LNCAP (cell line): ENCODE data around the gene HPD.

Experiments used
- CTCF ChIP-seq: fragments of 450-650 bp; IDR thresholded peaks from 2 replicates; pipeline ENCODE4 v1.5.1; 2017; ENCODE audit warnings: mild to moderate bottlenecking

The HPD gene

GRCh38 chr12:121813951-121814350 is 44.7 kb downstream of the HPD start:
- no peak for TF ChIP-seq CTCF

DNA sequence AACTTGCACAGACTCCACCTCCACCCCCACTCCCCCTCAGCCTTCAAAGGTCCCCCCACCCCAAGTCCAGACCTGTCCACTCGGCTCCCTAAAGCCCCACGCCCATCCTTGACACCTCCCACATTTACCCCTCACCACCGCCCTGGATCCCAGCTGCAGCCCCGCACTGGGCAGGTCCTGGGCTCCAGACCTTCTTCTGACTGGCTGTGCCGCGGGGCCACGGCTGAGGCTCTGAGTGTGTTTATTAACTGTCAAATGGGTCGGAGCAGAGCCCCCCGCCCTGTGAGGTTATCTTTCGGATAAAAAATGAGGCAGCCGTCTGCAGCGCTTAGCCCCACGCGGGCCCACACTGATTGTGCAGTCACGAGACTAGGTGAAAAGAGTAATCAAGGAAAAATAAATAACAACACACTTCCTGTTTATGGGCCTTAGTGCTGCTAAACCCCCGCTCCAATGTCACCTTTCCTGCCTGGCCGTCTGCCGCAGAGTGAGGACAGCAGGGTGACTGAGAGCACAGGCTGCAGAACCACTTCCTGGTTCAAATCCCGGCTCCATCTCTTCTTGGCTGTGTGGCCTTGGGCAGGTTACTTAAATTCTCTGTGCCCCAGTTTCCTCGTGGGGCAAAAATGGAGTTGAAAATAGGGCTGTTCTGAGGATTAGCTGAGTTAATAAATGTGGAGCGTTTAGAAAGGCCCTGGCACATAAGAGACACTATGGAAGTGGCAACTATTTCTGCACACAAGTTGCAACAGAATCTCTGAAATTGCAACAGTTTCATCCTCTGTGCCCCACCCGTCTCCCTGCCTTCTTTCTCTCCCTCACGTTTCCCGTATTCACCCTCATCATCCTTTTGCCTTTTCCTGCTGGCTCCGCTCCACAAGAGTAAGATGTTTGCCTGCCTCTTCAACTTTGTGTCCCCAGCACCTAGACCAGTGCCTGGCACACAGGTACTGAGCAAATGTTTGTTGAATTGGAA is 45.5 kb downstream of the HPD start:
- no peak for TF ChIP-seq CTCF

GRCh38 chr12:121812320-121812871 is 46.3 kb downstream of the HPD start:
- peak; percentile 36 for TF ChIP-seq CTCF

DNA sequence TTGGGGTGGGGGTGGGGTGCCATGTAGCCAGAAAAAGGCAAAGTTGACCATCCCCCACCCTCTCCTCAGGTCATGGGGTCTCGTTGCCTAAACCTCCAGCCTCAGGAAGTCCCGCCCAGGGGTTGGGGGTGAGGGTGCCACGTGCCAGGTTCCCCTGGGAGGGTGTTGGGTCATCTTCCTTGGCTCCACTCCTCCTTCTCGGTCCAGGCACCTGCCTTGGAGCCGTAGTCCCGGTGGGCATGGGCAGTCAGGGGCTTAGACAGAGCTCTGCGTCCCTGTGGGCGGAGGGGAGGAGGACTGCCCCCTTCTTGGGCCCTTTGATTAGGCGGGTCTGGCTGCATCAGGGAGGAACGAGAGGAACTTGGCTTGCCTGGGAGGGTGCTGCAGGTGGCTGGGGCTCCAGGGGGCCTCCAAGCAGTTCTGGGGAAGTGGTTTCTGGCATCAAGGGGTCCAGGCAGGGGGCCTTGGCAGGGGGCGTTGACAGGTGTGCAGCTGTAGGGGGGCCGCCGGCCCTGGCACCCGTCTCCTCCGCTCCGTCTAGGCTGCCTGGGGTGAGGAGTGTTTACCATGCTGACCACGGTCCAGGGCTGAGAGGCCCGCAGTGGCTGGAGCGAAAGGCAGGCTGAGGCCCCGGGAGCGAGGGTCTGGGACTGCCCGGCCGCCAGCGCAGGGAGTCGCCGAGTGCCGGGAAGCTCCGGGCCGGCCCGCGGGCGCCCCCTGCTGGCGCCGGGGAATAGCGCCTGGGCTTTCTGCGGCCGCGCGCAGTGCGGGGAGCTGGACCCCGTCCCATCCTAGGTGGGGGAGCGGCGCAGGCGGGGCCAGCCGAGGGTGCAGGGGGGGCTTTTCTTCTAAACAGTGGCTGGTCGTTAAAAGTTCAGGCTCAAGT is 47.0 kb downstream of the HPD start:
- peak; percentile 97 for TF ChIP-seq CTCF

GRCh38 chr12:121810833-121811433 is 47.7 kb downstream of the HPD start:
- no peak for TF ChIP-seq CTCF

DNA sequence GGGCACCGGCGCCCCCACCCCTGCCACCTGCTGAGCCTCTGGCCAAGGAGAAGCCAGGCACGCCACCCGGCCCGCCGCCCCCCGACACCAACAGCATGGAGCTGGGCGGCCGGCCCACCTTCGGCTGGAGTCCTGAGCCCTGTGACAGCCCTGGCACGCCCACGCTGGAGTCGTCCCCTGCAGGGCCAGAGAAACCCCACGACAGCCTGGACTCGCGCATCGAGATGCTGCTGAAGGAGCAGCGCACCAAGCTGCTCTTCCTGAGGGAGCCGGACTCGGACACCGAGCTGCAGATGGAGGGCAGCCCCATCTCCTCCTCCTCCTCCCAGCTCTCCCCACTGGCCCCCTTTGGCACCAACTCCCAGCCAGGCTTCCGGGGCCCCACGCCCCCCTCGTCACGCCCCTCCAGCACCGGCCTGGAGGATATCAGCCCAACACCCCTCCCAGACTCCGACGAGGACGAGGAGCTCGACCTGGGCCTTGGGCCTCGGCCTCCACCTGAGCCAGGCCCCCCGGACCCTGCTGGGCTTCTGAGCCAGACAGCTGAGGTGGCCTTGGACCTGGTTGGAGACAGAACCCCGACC is 48.3 kb downstream of the HPD start:
- TF ChIP-seq CTCF: no peak

DNA sequence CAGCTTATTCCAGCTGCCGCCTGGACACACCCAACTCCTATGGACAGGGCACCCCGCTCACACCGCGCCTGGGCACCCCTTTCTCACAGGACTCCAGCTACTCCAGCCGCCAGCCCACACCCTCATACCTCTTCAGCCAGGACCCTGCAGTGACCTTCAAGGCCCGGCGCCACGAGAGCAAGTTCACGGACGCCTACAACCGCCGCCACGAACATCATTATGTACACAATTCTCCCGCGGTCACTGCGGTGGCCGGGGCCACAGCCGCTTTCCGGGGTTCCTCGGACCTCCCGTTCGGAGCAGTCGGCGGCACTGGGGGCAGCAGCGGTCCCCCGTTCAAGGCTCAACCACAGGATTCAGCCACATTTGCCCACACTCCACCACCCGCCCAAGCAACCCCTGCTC is 48.9 kb downstream of the HPD start:
- TF ChIP-seq CTCF: no peak
